Stimulated activated CD8-positive, alpha-beta memory T cell treated with anti-CD3 and anti-CD28 coated beads, Interleukin-2, amount 100 ng/mL, for 48 hours (primary cell): ENCODE results near the gene GLIPR2.
"Not testable (repeated sequence)": the region's sequence is repeated elsewhere in the genome, so short reads cannot be mapped to it uniquely, and the experiment has no call there.

Experiments
- DNase-seq, 2 donors: peaks; one replicate each; pipeline ENCODE4 v3.0.0-alpha.2; 2020; ENCODE audit warnings: low read depth in 2 of 2

Gene GLIPR2

DNA sequence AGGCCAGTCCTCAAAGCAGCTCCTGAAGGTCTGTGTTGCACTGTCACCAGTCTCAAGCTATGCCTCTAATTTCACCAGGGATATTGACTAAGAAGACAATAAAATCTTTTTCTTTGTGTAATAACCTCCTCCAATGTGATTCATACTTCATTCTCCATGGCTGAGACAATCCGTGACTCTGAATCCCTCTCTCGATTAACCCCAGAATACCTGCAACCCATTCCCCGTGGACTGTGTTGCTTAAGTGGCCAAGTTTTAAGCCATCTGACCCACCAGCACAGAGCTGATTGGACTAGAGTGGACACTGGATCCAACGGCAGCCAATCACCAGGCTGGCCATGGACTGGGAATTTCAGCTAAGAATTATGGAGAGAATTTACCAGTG, 27.2 kb downstream of the GLIPR2 start:
- DNase-seq = no peak

DNA sequence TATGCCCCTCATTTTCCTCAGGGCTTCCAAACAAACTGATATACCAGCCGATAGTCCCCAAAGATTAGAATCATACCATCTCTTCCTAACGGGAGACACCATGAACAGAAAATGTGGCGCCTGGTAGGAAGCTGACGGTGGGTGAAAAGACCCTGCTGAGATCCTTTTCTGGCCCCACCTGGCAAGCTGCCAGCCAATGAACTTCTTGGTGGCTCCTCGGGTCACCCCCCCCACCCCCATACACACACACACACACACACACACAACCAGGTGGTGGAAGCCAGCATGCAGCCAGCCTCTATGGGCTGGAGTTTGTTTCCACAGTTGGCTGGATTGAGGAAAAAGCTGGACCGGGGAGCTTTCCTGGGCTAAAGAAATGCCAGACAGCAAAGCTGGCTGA, 27.8 kb downstream of the GLIPR2 start:
- no peak for DNase-seq

DNA sequence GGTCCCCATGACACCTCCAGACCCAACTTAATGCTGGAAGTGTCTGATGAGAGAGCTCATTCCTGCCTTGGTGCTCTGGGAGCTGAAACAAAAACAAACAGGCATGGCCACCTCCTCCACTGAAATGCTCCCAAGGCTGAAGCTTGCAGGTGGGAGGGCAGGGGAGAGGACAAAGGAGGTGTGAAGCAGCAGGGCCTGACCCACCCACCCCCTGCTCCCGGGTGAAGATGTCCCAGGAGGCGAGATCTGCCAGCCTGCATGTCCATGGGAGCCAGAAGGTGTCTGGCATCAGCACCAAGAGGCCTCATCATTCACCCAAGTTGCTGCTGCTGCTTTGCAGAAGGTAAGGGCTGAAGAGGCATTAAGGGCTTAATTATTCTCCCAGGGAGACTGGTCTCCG, 28.5 kb downstream of the GLIPR2 start:
- DNase-seq = no peak

- DNase-seq = no peak
Observed at GRCh38 chr9:36165826-36166167, 29.3 kb downstream of the GLIPR2 start.

DNA sequence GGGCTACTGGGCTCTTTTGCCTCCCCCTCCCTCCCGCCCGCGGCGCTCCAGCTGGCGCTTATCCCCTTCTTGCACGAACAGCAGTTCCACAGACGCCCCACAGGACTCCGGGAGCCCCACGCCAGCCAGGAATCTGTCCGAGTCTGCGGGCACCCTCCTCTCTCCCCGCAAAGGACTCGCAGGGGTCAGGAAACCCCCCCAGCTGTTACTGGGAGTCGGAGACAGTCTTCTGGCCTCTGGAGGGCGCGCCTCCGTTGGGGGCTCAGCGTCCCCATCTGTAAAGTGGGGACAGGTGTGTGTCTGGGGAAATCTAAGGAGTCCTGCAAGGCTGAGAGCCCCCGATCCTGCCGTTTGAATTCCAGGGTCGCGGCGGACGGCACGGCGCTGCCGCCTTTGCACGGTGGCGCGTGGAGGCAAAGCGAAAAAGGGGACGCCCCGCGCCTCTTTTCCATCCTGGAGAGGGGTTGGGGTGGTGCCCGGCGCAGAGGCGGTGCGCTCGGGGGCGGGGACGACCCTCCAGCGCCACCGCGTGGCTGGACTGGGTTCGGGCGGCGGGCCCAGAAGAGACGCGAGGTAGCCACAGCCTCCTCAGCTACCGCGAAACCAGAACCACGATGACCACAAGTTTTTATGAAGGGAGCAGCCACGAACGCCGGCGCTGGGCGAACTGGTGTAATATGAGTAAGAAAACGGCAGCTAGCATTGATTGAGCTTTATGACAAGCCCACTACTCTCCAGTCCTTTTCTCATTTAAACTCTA, 29.8 kb downstream of the GLIPR2 start:
- peak; percentile 70 to 83 for DNase-seq

DNA sequence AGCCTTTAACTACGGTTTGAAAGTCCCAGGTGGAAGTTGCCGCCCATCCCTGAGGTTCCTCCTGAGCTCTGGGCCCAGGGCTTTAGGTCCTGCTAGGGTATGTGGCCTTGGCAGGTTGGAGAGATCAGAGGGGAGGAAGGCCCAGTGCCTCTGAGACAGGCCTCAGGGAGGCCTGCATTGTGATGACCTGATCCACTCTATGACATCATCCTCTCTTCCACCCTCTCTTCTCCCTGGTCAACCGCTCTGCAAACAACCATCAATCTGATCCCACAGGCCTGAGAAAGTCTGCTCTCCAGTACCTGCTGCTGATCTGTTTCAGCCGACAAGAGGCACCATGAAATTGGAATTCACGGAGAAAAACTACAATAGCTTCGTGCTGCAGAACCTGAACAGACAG, 32.6 kb downstream of the GLIPR2 start, which contains the start of gene CCIN:
CCIN (plus strand) TSS at position 223 of the 400 bp plus-strand sequence; CDS start at position 338, 115 bp downstream.
- no peak for DNase-seq

DNA sequence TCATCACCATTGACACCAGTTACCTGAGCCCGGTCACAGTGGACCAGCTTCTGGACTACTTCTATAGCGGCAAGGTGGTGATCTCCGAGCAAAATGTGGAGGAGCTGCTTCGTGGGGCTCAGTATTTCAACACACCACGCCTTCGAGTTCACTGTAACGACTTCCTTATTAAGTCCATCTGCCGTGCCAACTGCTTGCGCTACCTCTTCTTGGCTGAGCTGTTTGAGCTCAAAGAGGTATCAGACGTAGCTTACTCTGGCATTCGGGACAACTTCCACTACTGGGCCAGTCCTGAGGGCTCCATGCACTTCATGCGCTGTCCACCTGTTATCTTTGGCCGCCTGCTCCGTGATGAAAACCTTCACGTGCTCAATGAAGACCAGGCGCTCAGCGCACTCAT, 33.2 kb downstream of the GLIPR2 start:
- DNase-seq = no peak

GRCh38 chr9:36170531-36170930, 34.0 kb downstream of the GLIPR2 start:
- no peak for DNase-seq

DNA sequence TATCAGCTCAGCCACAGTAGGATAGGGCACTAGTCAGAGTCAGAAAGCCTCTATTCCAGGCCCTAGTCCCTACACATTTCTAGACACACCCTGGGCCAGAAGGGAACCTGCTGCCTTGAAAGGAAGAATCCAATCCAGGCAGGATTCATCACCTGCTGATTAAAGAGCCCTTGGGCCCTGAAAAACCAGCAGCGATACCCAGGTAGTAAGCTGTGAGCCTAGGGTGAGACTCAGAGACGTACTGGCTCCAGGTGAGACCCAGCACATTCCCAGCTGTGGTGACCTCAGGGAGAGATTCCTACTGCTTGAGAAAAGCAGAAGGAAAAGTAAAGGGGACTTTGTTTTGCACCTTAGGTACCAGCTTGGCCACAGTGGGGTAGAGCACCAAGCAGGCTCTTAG, 37.3 kb downstream of the GLIPR2 start:
- DNase-seq = no peak

DNA sequence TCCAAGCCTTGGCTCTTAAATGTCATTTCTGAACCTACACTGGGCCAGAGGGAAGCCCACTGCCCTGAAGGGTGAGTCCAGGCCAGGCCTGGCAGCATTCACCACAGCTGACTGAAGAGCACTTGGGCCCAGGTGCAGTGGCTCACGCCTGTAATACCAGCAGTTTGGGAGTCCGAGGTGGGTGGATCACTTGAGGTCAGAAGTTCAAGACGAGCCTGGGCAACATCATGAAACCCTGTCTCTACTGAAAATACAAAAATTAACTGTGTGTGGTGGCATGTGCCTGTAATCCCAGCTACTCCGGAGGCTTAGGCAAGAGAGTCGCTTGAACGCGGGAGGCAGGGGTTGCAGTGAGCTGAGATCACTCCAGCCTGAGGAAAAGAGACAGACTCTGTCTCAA, 37.7 kb downstream of the GLIPR2 start:
- no peak for DNase-seq

- DNase-seq = no peak
Observed at GRCh38 chr9:36174731-36175130, 38.2 kb downstream of the GLIPR2 start.

DNA sequence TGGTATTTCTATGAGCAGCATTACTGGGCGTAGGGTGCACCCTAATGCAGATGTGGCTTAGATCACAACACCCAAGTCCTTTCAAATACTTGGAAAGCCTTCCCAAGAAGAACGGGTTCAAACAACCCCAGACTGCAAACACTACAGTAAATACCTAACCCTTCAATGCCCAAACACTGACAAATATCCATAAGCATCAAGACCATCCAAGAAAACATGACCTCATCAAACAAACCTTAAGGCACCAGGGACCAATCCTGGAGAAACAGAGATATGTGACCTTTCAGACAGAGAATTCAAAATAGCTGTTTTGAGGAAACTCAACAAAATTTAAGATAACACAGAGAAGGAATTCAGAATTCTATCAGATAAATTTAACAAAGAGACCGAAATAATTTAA, 38.7 kb downstream of the GLIPR2 start:
- not testable (repeated sequence) for DNase-seq

DNA sequence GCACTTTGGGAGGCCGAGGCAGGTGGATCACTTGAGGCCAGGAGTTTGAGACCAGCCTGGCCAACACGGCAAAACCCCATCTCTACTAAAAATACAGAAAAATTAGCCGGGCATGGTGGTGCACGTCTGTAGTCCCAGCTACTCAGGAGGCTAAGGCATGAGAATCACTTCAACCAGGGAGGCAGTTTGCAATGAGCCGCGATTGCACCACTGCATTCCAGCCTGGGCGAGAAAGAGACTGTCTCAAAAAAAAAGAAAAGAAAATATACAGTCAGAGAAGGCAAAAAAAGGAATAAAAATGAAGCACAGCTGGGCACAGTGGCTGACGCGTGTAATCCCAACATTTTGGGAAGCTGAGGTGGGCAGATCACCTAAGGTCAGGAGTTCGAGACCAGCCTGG, 40.0 kb downstream of the GLIPR2 start:
- DNase-seq = not testable (repeated sequence)

GRCh38 chr9:36177571-36177970, 41.0 kb downstream of the GLIPR2 start:
- DNase-seq = no peak

DNA sequence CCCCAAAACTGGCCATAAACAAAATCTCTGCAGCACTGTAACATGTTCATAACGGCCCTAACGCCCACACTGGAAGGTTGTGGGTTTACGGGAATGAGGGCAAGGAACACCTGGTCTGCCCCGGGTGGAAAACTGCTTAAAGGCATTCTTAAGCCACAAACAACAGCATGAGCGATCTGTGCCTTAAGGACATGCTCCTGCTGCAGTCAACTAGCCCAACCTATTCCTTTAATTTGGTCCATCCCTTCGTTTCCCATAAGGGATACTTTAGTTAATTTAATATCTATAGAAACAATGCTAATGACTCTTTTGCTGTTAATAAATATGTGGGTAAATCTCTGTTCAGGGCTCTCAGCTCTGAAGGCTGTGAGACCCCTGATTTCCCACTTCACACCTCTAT, 43.7 kb downstream of the GLIPR2 start:
- DNase-seq = not testable (repeated sequence)

GRCh38 chr9:36187414-36187813, 50.9 kb downstream of the GLIPR2 start:
- no peak for DNase-seq

GRCh38 chr9:36188212-36188611, 51.7 kb downstream of the GLIPR2 start:
- no peak for DNase-seq

DNA sequence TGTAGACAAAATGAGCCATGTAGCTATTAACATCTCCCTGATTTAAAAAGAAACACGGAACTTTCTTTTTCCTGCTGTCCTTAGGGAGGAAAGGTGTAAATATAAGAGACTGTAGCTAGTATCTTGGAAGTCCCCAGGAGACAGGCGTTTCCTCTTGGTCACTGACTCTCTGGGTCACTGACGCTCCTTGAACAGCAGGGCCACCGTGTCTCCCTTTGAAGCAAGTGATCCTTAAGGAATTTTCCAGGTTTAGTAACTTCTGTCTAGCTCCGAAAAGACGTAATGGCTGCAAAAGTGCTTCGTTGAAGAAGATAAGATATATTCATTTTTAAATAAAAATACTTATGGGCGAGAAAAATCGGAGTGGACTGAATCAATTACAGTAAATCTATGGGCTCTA, 53.4 kb downstream of the GLIPR2 start:
- DNase-seq = no peak

- peak; percentile 89 to 91 for DNase-seq
Observed at GRCh38 chr9:36190388-36191289, 54.1 kb downstream of the GLIPR2 start, which contains the start of gene CLTA. Gene CLTA (plus strand): TSS chr9:36190921. CDS start chr9:36191057, 136 bp downstream.

- peak; percentile 16 to 28 for DNase-seq
Observed at GRCh38 chr9:36191290-36191645, 54.7 kb downstream of the GLIPR2 start.

DNA sequence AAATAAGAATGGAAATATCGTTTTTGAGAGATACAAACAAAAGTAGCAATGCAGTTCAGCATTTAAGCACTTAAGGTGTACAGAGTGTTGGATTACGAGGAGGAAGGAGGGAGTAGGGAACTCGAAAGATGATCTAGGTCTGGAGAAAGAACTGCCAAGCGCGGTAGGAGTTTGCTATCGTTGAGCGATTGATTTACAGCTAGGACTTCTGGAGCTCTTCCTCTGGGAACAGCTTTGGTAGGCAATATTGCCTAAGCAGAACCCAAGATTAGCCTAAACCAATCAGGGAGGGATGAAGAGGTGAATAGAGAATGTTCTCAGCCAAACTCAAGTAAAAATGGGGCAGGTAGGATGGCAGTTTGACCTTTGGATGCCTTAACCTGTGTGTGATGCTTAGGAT, 55.2 kb downstream of the GLIPR2 start:
- no peak for DNase-seq

DNA sequence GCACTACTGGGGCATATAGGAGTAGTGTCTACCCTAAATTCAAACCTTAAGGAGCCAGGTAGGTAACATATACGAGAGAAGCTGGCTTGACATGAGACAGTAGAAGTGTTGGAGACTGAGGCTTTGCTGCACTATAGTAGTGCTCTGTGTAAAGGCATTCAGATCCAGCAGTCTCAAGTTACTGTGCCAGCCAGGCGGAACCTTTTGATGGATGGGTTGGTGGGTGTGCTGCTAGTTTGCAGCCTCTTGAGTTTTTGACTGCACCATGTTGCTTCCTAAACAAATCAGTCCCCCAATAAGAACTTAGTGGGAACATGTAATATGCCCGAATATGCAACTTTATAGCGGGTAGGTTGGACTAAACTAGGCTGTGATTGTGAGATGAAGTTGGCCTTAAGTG, 55.7 kb downstream of the GLIPR2 start:
- no peak for DNase-seq

- no peak for DNase-seq
Observed at GRCh38 chr9:36193023-36193422, 56.5 kb downstream of the GLIPR2 start.
